Colonic mucosa (tissue), 4 donors: ENCODE measurements around the gene LPAR3. TPM values are rescaled to one million over a fixed set of nuclear protein-coding genes. Genes with fewer than 3 reads are reported as not detected.

ENCODE experiments used
- DNase-seq: peaks from one replicate; pipeline ENCODE4 v3.0.0-alpha.2; 2020
- H3K27ac ChIP-seq: fragments of 200-600 bp; one replicate; pipeline ENCODE4 v1.8.0; 2021
- H3K27me3 ChIP-seq: fragments of 200-600 bp; one replicate; pipeline ENCODE4 v1.8.0; 2021
- H3K36me3 ChIP-seq: fragments of 200-600 bp; one replicate; pipeline ENCODE4 v1.8.0; 2021
- H3K4me1 ChIP-seq: fragments of 200-600 bp; one replicate; pipeline ENCODE4 v1.8.0; 2021; ENCODE audit warnings: mild to moderate bottlenecking
- H3K4me3 ChIP-seq: fragments of 200-600 bp; one replicate; pipeline ENCODE4 v1.8.0; 2021
- H3K9ac ChIP-seq, 2 donors: one replicate each; pipeline ENCODE4 v1.7.0; 2013; ENCODE audit warnings: control low read depth in 2 of 2, low read depth in 2 of 2, low read length in 2 of 2
- H3K9me3 ChIP-seq: fragments of 200-600 bp; one replicate; pipeline ENCODE4 v1.8.0; 2021
- CTCF ChIP-seq: fragments of 200-600 bp; IDR thresholded peaks from one replicate; pipeline ENCODE4 v1.8.0; 2022; ENCODE audit warnings: antibody characterized with exemption, mild to moderate bottlenecking
- intact Hi-C: fragments of 100-400 bp; cut with DNase I; formaldehyde crosslinking; loops from one replicate; pipeline ENCODE4 v1.14.1; 2022
- total RNA-seq, 2 donors: library from RNA; stranded (reverse); fragmentation: NEBNext Ultra II Directional in 1 of 2; extraction: Animal tissue kit (Norgen Biotek cat#: 25700) in 1 of 2; gene quantifications; one replicate each; pipeline ENCODE4 v1.2.1, GENCODE V29; 2021
- donor health status: healthy.
- donor health status: DM: no; HTN: no; CAD: no.
- donor health status: DM: no; HTN: no; CAD: no.

Gene LPAR3
- total RNA-seq, 2 donors from 2014 or later: 2.3 to 3.6 TPM

DNA sequence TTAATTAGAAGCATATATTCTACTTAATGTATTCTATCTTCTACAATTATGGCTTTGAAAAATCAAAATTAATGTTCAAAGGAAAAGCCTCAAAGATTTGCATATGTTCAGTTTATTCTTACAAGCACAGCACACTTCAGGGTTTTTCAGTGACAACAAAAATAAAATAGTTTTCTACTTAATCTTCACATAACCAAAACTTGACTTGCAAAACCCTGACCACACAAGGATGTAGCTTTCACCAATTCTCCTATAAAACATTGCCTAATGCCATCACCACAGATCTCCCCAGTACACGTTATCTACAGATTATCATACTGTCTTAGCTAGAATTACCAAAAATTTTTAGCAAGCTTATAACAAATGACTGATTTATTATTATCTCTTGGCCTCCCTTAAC, 23.3 kb downstream of the LPAR3 start:
- no peaks in the 10 kb centered on the region for H3K27me3 ChIP-seq
- no peak overlapping the region for H3K27ac ChIP-seq
- no peak for TF ChIP-seq CTCF
- no peaks in the 10 kb centered on the region for H3K36me3 ChIP-seq
- H3K4me1 ChIP-seq: no peaks in the 10 kb centered on the region
- intact Hi-C loops: no loop called here
- no peaks in the 10 kb centered on the region for H3K9me3 ChIP-seq
- no peak for DNase-seq
- no peak overlapping the region for H3K9ac ChIP-seq
- H3K4me3 ChIP-seq: no peak overlapping the region

DNA sequence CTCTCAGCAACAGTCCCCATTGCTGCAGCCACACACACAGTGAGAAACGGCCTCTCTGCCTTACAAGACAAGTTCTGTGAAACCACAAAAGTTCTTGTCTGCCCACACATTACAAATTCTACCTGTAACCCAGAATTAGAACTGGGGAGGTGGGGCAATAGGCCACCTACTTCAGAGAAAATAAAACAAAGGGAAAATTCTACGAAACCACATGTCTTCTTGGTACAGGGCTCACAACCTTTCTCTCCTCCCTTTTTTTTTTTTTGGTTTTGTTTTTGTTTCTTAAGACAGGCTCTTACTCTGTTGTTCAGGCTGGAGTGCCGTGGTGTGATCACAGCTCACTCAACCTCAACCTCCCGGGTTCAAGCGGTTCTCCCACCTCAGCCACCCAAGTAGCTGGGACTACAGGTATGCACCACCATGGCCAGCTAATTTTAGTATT, 30.2 kb downstream of the LPAR3 start:
- no peaks in the 10 kb centered on the region for H3K4me1 ChIP-seq
- no peak overlapping the region for H3K27ac ChIP-seq
- intact Hi-C loops: no loop called here

GRCh38 chr1:84861988-84862644, 30.9 kb downstream of the LPAR3 start:
- Histone ChIP-seq H3K36me3 (no peaks in the 10 kb centered on the region), H3K9ac (no peak overlapping the region), H3K27me3 (no peaks in the 10 kb centered on the region), H3K9me3 (no peaks in the 10 kb centered on the region), H3K27ac (no peak overlapping the region), H3K4me3 (no peak overlapping the region), H3K4me1 (no peaks in the 10 kb centered on the region)
- TF ChIP-seq CTCF: no peak
- no peak for DNase-seq
- intact Hi-C loops: no loop called here

More for the DNA sequence above, 30.2 kb downstream of the LPAR3 start:
- Histone ChIP-seq H3K27me3 (no peaks in the 10 kb centered on the region), H3K4me3 (no peak overlapping the region), H3K9ac (no peak overlapping the region), H3K9me3 (no peaks in the 10 kb centered on the region), H3K36me3 (no peaks in the 10 kb centered on the region)
- TF ChIP-seq CTCF: no peak
- no peak for DNase-seq

- no peaks in the 10 kb centered on the region for H3K27me3 ChIP-seq
- no peak overlapping the region for H3K9ac ChIP-seq
- H3K9me3 ChIP-seq: no peaks in the 10 kb centered on the region
- no peak for TF ChIP-seq CTCF
- no peaks in the 10 kb centered on the region for H3K4me1 ChIP-seq
- no peaks in the 10 kb centered on the region for H3K36me3 ChIP-seq
- H3K4me3 ChIP-seq: no peak overlapping the region
- intact Hi-C loops: no loop called here
- DNase-seq: no peak
- H3K27ac ChIP-seq: no peak overlapping the region
Measured at GRCh38 chr1:84861516-84861915, 31.5 kb downstream of the LPAR3 start.

- Histone ChIP-seq H3K27me3 (no peaks in the 10 kb centered on the region), H3K9me3 (no peaks in the 10 kb centered on the region), H3K27ac (no peak overlapping the region), H3K4me3 (no peak overlapping the region), H3K4me1 (no peaks in the 10 kb centered on the region), H3K9ac (no peak overlapping the region), H3K36me3 (no peaks in the 10 kb centered on the region)
- peak; percentile 6 for DNase-seq
- intact Hi-C loops: no loop called here
- no peak for TF ChIP-seq CTCF
Measured at GRCh38 chr1:84859866-84860265, 33.1 kb downstream of the LPAR3 start.
